GM18951 (cell line): ENCODE results near the gene NR0B2.
"Not testable (repeated sequence)": the region's sequence is repeated elsewhere in the genome, so short reads cannot be mapped to it uniquely, and the experiment has no call there.

Source experiments
- POLR2A ChIP-seq: IDR thresholded peaks from 4 replicates; pipeline ENCODE4 v1.6.1; 2011; ENCODE audit warnings: mild to moderate bottlenecking; ENCODE audit not compliant: insufficient read length, insufficient read depth; ENCODE audit errors: extremely low read depth
- in situ Hi-C: fragments of 300-500 bp; cut with MboI; formaldehyde crosslinking; loops from one replicate; pipeline ENCODE4 v1.12.0; 2022; ENCODE audit warnings: low sequenced_read_pairs, mixed read lengths, inconsistent platforms; ENCODE audit not compliant: unreplicated experiment

NR0B2 gene

GRCh38 chr1:26949266-26949925, 35.6 kb upstream of the NR0B2 start:
- in situ Hi-C loops, result no loop called here
- no peak for TF ChIP-seq POLR2A

GRCh38 chr1:26948725-26949057, 34.9 kb upstream of the NR0B2 start:
- in situ Hi-C loops, result not testable (repeated sequence)

GRCh38 chr1:26946270-26946669, 32.5 kb upstream of the NR0B2 start:
- no peak for TF ChIP-seq POLR2A
- in situ Hi-C loops, result no loop called here

GRCh38 chr1:26945728-26946127, 32.0 kb upstream of the NR0B2 start:
- TF ChIP-seq POLR2A, result no peak
- in situ Hi-C loops, result no loop called here

- TF ChIP-seq POLR2A, result no peak
- in situ Hi-C loops, result no loop called here
These were observed 31.4 kb upstream of the NR0B2 start for GRCh38 chr1:26945138-26945537.

GRCh38 chr1:26942656-26943055, 28.9 kb upstream of the NR0B2 start:
- in situ Hi-C loops, result no loop called here
- TF ChIP-seq POLR2A, result no peak

GRCh38 chr1:26941311-26941710, 27.5 kb upstream of the NR0B2 start:
- in situ Hi-C loops, result no loop called here
- no peak for TF ChIP-seq POLR2A

GRCh38 chr1:26938659-26939025, 24.9 kb upstream of the NR0B2 start:
- in situ Hi-C loops, result no loop called here
- TF ChIP-seq POLR2A, result no peak

GRCh38 chr1:26938004-26938658, 24.4 kb upstream of the NR0B2 start:
- in situ Hi-C loops, result no loop called here
- TF ChIP-seq POLR2A, result no peak

- TF ChIP-seq POLR2A, result no peak
- in situ Hi-C loops, result no loop called here
These were observed 23.0 kb upstream of the NR0B2 start for GRCh38 chr1:26936823-26937222.

- in situ Hi-C loops, result no loop called here
- no peak for TF ChIP-seq POLR2A
These were observed 18.8 kb upstream of the NR0B2 start for GRCh38 chr1:26932531-26932930.

GRCh38 chr1:26923711-26924110, 9.9 kb upstream of the NR0B2 start:
- no peak for TF ChIP-seq POLR2A
- in situ Hi-C loops, result no loop called here

- in situ Hi-C loops, result no loop called here
- TF ChIP-seq POLR2A, result no peak
These were observed 9.1 kb upstream of the NR0B2 start for GRCh38 chr1:26922901-26923300.

GRCh38 chr1:26922431-26922729, 8.6 kb upstream of the NR0B2 start:
- no peak for TF ChIP-seq POLR2A
- in situ Hi-C loops, result no loop called here
